GM21367 (cell line): ENCODE data around the gene PTPRZ1.

Experiments used
- ATAC-seq: cut with Tn5 transposase; IDR thresholded peaks from one replicate; pipeline ENCODE4 v1.9.1; 2021; ENCODE audit not compliant: unreplicated experiment

PTPRZ1 gene

GRCh38 chr7:121890833-121891232 lies 17.9 kb downstream of the PTPRZ1 start:
- ATAC-seq, result no peak

- ATAC-seq, result no peak
Measured at GRCh38 chr7:121891731-121892130, 18.8 kb downstream of the PTPRZ1 start.

- ATAC-seq, result peak; percentile 67
Measured at GRCh38 chr7:121901026-121901425, 28.1 kb downstream of the PTPRZ1 start.

GRCh38 chr7:121904120-121904519 lies 31.2 kb downstream of the PTPRZ1 start:
- ATAC-seq, result no peak

GRCh38 chr7:121908042-121908441 lies 35.1 kb downstream of the PTPRZ1 start:
- ATAC-seq, result no peak

GRCh38 chr7:121909716-121910345 lies 36.9 kb downstream of the PTPRZ1 start:
- ATAC-seq, result no peak

GRCh38 chr7:121913947-121914675 lies 41.1 kb downstream of the PTPRZ1 start:
- no peak for ATAC-seq

- no peak for ATAC-seq
Measured at GRCh38 chr7:121914676-121915279, 41.8 kb downstream of the PTPRZ1 start.

GRCh38 chr7:121916211-121916610 lies 43.2 kb downstream of the PTPRZ1 start:
- ATAC-seq, result no peak

- no peak for ATAC-seq
Measured at GRCh38 chr7:121919986-121920385, 47.0 kb downstream of the PTPRZ1 start.

GRCh38 chr7:121924269-121925186 lies 51.6 kb downstream of the PTPRZ1 start:
- ATAC-seq, result no peak

- ATAC-seq, result no peak
Measured at GRCh38 chr7:121931149-121931902, 58.4 kb downstream of the PTPRZ1 start.

GRCh38 chr7:121932768-121933167 lies 59.8 kb downstream of the PTPRZ1 start:
- no peak for ATAC-seq

GRCh38 chr7:121936951-121937623 lies 64.1 kb downstream of the PTPRZ1 start:
- ATAC-seq, result no peak

- no peak for ATAC-seq
Measured at GRCh38 chr7:121938429-121938996, 65.6 kb downstream of the PTPRZ1 start.

- no peak for ATAC-seq
Measured at GRCh38 chr7:121940918-121941317, 68.0 kb downstream of the PTPRZ1 start.

GRCh38 chr7:121941830-121942229 lies 68.9 kb downstream of the PTPRZ1 start:
- no peak for ATAC-seq

GRCh38 chr7:121945066-121945465 lies 72.1 kb downstream of the PTPRZ1 start:
- ATAC-seq, result no peak

- no peak for ATAC-seq
Measured at GRCh38 chr7:121945480-121946236, 72.7 kb downstream of the PTPRZ1 start.
